H9 (cell line): ENCODE results near the gene SYNJ1. TPM values are rescaled to one million over a fixed set of nuclear protein-coding genes. Genes with fewer than 3 reads are reported as not detected.

Experiments
- DNase-seq: peaks from one replicate; pipeline ENCODE4 v3.0.0-alpha.2; 2017
- H2AFZ ChIP-seq: one replicate; pipeline ENCODE4 v1.6.1; 2013; ENCODE audit warnings: mild to moderate bottlenecking, low read length, control low read depth, moderate library complexity
- H2AK5ac ChIP-seq: 2 replicates; pipeline ENCODE4 v1.6.1; 2013; ENCODE audit warnings: low read length, control low read depth, mixed read lengths; ENCODE audit not compliant: insufficient read length
- H2BK120ac ChIP-seq: one replicate; pipeline ENCODE4 v1.6.1; 2013; ENCODE audit warnings: low read depth, mild to moderate bottlenecking, low read length, control low read depth, inconsistent platforms; ENCODE audit not compliant: poor library complexity, severe bottlenecking
- H2BK12ac ChIP-seq: 2 replicates; pipeline ENCODE4 v1.6.1; 2013; ENCODE audit warnings: low read length, control low read depth, mixed read lengths, low read depth; ENCODE audit not compliant: insufficient read length
- H2BK15ac ChIP-seq: 2 replicates; pipeline ENCODE4 v1.6.1; 2013; ENCODE audit warnings: low read depth, low read length, control low read depth
- H2BK20ac ChIP-seq: one replicate; pipeline ENCODE4 v1.6.1; 2013; ENCODE audit warnings: low read depth, mild to moderate bottlenecking, low read length, control low read depth, inconsistent platforms; ENCODE audit not compliant: poor library complexity, severe bottlenecking
- H2BK5ac ChIP-seq: 2 replicates; pipeline ENCODE4 v1.6.1; 2013; ENCODE audit warnings: low read length, control low read depth, mixed read lengths; ENCODE audit not compliant: insufficient read length
- H3K14ac ChIP-seq: 2 replicates; pipeline ENCODE4 v1.6.1; 2013; ENCODE audit warnings: low read length, control low read depth; ENCODE audit not compliant: insufficient read depth
- H3K18ac ChIP-seq: 2 replicates; pipeline ENCODE4 v1.6.1; 2013; ENCODE audit warnings: low read depth, mild to moderate bottlenecking, mixed read lengths, low read length, control low read depth; ENCODE audit not compliant: insufficient read length
- H3K23ac ChIP-seq: 2 replicates; pipeline ENCODE4 v1.6.1; 2013; ENCODE audit warnings: low read length, control low read depth, mixed read lengths, low read depth; ENCODE audit not compliant: insufficient read length
- H3K23me2 ChIP-seq: 2 replicates; pipeline ENCODE4 v1.6.1; 2013; ENCODE audit warnings: low read depth, mild to moderate bottlenecking, mixed read lengths, low read length, control low read depth; ENCODE audit not compliant: insufficient read length, poor library complexity, severe bottlenecking
- H3K27ac ChIP-seq: 2 replicates; pipeline ENCODE4 v1.5.1; 2013; ENCODE audit warnings: low read length, control low read depth, mixed read lengths, low read depth; ENCODE audit not compliant: insufficient read length
- H3K27me3 ChIP-seq: 2 replicates; pipeline ENCODE4 v1.6.1; 2013; ENCODE audit warnings: low read length, control low read depth, inconsistent platforms; ENCODE audit not compliant: insufficient read depth
- H3K4ac ChIP-seq: 2 replicates; pipeline ENCODE4 v1.6.1; 2013; ENCODE audit warnings: low read depth, mild to moderate bottlenecking, control low read depth, inconsistent platforms, low read length, moderate library complexity
- H3K4me1 ChIP-seq: 2 replicates; pipeline ENCODE4 v1.6.1; 2013; ENCODE audit warnings: low read length, control low read depth, inconsistent platforms; ENCODE audit not compliant: insufficient read depth
- H3K4me2 ChIP-seq: 2 replicates; pipeline ENCODE4 v1.6.1; 2013; ENCODE audit warnings: low read length, control low read depth, mixed read lengths; ENCODE audit not compliant: insufficient read length, insufficient read depth
- H3K56ac ChIP-seq: 2 replicates; pipeline ENCODE4 v1.6.1; 2013; ENCODE audit warnings: low read depth, mild to moderate bottlenecking, mixed read lengths, low read length, control low read depth; ENCODE audit not compliant: insufficient read length
- H3K79me1 ChIP-seq: 2 replicates; pipeline ENCODE4 v1.6.1; 2013; ENCODE audit warnings: low read depth, mild to moderate bottlenecking, moderate library complexity, low read length, control low read depth, inconsistent platforms; ENCODE audit not compliant: insufficient read depth, poor library complexity, severe bottlenecking
- H3K79me2 ChIP-seq: 2 replicates; pipeline ENCODE4 v1.6.1; 2013; ENCODE audit warnings: low read length, control low read depth, inconsistent platforms; ENCODE audit not compliant: insufficient read depth
- H3K9ac ChIP-seq: 2 replicates; pipeline ENCODE4 v1.6.1; 2013; ENCODE audit warnings: low read length, control low read depth, mixed read lengths; ENCODE audit not compliant: insufficient read length; ENCODE audit errors: extremely low read depth
- H3K9me3 ChIP-seq: one replicate; pipeline ENCODE4 v1.6.1; 2013; ENCODE audit warnings: low read depth, low read length, inconsistent platforms; ENCODE audit not compliant: control insufficient read depth
- H3T11ph ChIP-seq: one replicate; pipeline ENCODE4 v1.6.1; 2013; ENCODE audit warnings: mild to moderate bottlenecking, low read length, control low read depth, inconsistent platforms
- H4K20me1 ChIP-seq: one replicate; pipeline ENCODE4 v1.6.1; 2013; ENCODE audit not compliant: control insufficient read depth, insufficient read length, insufficient read depth
- H4K5ac ChIP-seq: 2 replicates; pipeline ENCODE4 v1.6.1; 2013; ENCODE audit warnings: low read depth, mild to moderate bottlenecking, mixed read lengths, low read length, control low read depth; ENCODE audit not compliant: insufficient read length
- H4K8ac ChIP-seq: replicated peaks from 2 replicates; pipeline ENCODE4 v1.6.1; 2013; ENCODE audit warnings: low read length, control low read depth, mixed read lengths, low read depth; ENCODE audit not compliant: insufficient read length
- H4K91ac ChIP-seq: 2 replicates; pipeline ENCODE4 v1.6.1; 2013; ENCODE audit warnings: low read depth, mild to moderate bottlenecking, moderate library complexity, mixed read lengths, low read length, control low read depth; ENCODE audit not compliant: insufficient read length
- H3K27ac Mint-ChIP-seq, 3 experiments: 2 replicates in 2 of 3; 3 replicates in 1 of 3; pipeline ENCODE4 v1.8.0; 2020 to 2021; ENCODE audit warnings: mixed read lengths in 3 of 3, mild to moderate bottlenecking in 1 of 3, moderate library complexity in 1 of 3
- H3K27me3 Mint-ChIP-seq: 2 replicates; pipeline ENCODE4 v1.8.0; 2021; ENCODE audit warnings: low read depth, mild to moderate bottlenecking, moderate library complexity, mixed read lengths
- H3K36me3 Mint-ChIP-seq, 3 experiments: 2 replicates in 2 of 3; 3 replicates in 1 of 3; pipeline ENCODE4 v1.8.0; 2020 to 2021; ENCODE audit warnings: low read depth in 3 of 3, mixed read lengths in 3 of 3; ENCODE audit not compliant: insufficient read depth in 1 of 3
- H3K4me1 Mint-ChIP-seq, 2 experiments: 2 replicates each; pipeline ENCODE4 v1.8.0; 2020; ENCODE audit warnings: mixed read lengths in 2 of 2
- H3K4me3 Mint-ChIP-seq, 2 experiments: 2 replicates in 1 of 2; 3 replicates in 1 of 2; pipeline ENCODE4 v1.8.0; 2020 to 2021; ENCODE audit warnings: mild to moderate bottlenecking in 2 of 2, mixed read lengths in 2 of 2, moderate library complexity in 1 of 2
- H3K9me3 Mint-ChIP-seq, 2 experiments: 2 replicates in 1 of 2; 3 replicates in 1 of 2; pipeline ENCODE4 v1.8.0; 2020; ENCODE audit warnings: mild to moderate bottlenecking in 2 of 2, mixed read lengths in 2 of 2, moderate library complexity in 1 of 2
- WGBS: extraction: QIAGEN DNeasy Blood & Tissue Kit; methylation state at CpG from one replicate; pipeline ENCODE4 v1.1.7; 2013; ENCODE audit warnings: missing lambda C conversion rate, low lambda C conversion rate, mixed read lengths; ENCODE audit not compliant: insufficient read length; ENCODE audit errors: extremely low coverage; 5-methylcytosine and 5-hydroxymethylcytosine counted together
- total RNA-seq: library from RNA; stranded (reverse); gene quantifications from 2 replicates; pipeline ENCODE4 v1.2.1, GENCODE V29; 2021
- TF ChIP-seq, protein P1 (sequence below): fragments of 200-600 bp; sonication (generic); conservative IDR thresholded peaks from 3 replicates; pipeline ENCODE4 v1.8.0; 2021; ENCODE audit warnings: antibody characterized with exemption, mild to moderate bottlenecking

Gene SYNJ1
- total RNA-seq, 1 experiment from 2014 or later = 7.1 TPM

DNA sequence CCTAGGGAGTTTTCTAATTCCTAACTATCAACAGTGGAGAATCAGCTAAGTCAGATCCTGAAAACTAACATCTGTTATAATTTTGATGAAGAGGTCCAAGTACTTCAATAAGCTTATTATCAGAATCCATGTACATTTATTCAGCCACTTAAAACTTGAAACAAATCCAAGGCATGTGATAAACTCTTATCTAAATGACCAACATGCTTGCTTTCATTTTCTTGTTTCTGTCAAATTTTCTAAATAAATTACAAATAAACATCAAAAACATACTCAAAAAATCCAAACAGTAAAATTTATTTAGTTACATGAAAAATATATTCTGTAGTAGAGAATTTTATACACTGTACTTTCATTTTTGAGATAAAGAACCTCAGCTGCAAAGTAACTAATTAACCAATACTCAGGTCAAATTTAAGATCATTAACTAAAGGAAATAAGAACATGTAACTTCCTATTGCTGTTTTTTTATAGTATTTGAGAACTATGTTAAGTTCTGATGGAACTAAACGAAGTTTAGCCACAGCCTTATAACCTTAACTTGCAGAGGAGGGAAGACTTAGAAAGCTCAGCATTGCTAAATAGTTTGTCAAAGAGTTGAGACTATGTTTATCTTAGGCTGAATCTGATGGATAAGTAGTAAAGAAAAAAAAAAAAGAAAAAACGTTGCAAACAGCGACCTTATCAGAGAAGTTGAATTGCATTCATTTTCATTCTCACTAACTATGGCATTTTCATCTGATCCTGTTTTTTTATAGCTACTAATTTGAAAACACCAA is 44.9 kb downstream of the SYNJ1 start:
- Histone ChIP-seq H3K79me1 (no peaks in the 10 kb centered on the region), H2BK20ac (no peak overlapping the region), H4K8ac (no peak overlapping the region), H2BK12ac (no peak overlapping the region), H3K4ac (no peak overlapping the region), H3K14ac (no peak overlapping the region), H3K23ac (no peak overlapping the region), H3K23me2 (no peaks in the 10 kb centered on the region), H3K4me1 (no peaks in the 10 kb centered on the region), H3K56ac (no peak overlapping the region), H3K27ac (no peak overlapping the region), H3K9ac (no peak overlapping the region), H3T11ph (no peak overlapping the region), H3K4me2 (no peak overlapping the region), H2BK5ac (no peak overlapping the region), H3K9me3 (no peaks in the 10 kb centered on the region), H4K91ac (no peak overlapping the region), H2AFZ (no peak overlapping the region), H2BK120ac (no peak overlapping the region), H2AK5ac (no peak overlapping the region), H4K20me1 (no peaks in the 10 kb centered on the region), H3K27me3 (no peaks in the 10 kb centered on the region), H3K18ac (no peak overlapping the region), H4K5ac (no peak overlapping the region), H3K79me2 (no peaks in the 10 kb centered on the region), H2BK15ac (no peak overlapping the region)
- Mint-ChIP-seq H3K27ac (no peak overlapping the region), H3K36me3 (no peaks in the 10 kb centered on the region), H3K4me3 (no peak overlapping the region), H3K9me3 (no peaks in the 10 kb centered on the region), H3K27me3 (no peaks in the 10 kb centered on the region), H3K4me1 (peaks cover 8% of the 10 kb centered on the region in 2 experiments)
- no CpG with 5 or more reads among the region's 3 CpGs for WGBS
- TF ChIP-seq, protein P1, sequence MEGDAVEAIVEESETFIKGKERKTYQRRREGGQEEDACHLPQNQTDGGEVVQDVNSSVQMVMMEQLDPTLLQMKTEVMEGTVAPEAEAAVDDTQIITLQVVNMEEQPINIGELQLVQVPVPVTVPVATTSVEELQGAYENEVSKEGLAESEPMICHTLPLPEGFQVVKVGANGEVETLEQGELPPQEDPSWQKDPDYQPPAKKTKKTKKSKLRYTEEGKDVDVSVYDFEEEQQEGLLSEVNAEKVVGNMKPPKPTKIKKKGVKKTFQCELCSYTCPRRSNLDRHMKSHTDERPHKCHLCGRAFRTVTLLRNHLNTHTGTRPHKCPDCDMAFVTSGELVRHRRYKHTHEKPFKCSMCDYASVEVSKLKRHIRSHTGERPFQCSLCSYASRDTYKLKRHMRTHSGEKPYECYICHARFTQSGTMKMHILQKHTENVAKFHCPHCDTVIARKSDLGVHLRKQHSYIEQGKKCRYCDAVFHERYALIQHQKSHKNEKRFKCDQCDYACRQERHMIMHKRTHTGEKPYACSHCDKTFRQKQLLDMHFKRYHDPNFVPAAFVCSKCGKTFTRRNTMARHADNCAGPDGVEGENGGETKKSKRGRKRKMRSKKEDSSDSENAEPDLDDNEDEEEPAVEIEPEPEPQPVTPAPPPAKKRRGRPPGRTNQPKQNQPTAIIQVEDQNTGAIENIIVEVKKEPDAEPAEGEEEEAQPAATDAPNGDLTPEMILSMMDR = no peak
- no peak for DNase-seq
